HCT116 (cell line): Measurements from ENCODE around the gene SEMA6B. TPM values are rescaled to one million over a fixed set of nuclear protein-coding genes. Genes with fewer than 3 reads are reported as not detected.

ENCODE experiments used
- ATAC-seq: fragments of 200-7000 bp; cut with Tn5 transposase; 2 replicates; pipeline ENCODE4 v1.9.1; 2020; ENCODE audit warnings: mild to moderate bottlenecking, moderate library complexity
- BruUV-seq: library from RNA; stranded (reverse); fragments of 400-500 nt; replicated peaks from 2 replicates; lab custom pipeline; 2021; lab: Mats Ljungman, UMichigan
- CTCF ChIA-PET: fragments of 300-600 bp; sonication (Branson Sonifier 250); formaldehyde crosslinking; loops from one replicate; lab custom pipeline; 2021; ENCODE audit warnings: antibody characterized with exemption; lab: Charles Lee
- POLR2A ChIA-PET: fragments of 300-600, 350-600 bp; sonication (Branson Sonifier 250); formaldehyde crosslinking; loops from one replicate; lab custom pipeline; 2021; ENCODE audit warnings: antibody characterized with exemption; lab: Charles Lee
- RAD21 ChIA-PET, 2 experiments: fragments of 300-600 bp; sonication (Branson Sonifier 250); formaldehyde crosslinking; loops; one replicate each; lab custom pipeline; 2023; ENCODE audit warnings: low total read pairs in 2 of 2; ENCODE audit not compliant: uncharacterized antibody in 2 of 2, unreplicated experiment in 2 of 2, low non-redundant PET in 1 of 2; lab: Charles Lee
- DNase-seq: peaks from one replicate; pipeline ENCODE4 v3.0.0-alpha.2; 2010; ENCODE audit warnings: low read depth, low spot score
- H2AFZ ChIP-seq: fragments of 200-600 bp; shearing (Covaris generic), sonication (generic); 2 replicates; pipeline ENCODE4 v1.6.1; 2017; ENCODE audit warnings: low read depth, mixed run types, mixed read lengths, antibody characterized with exemption, low read length; ENCODE audit not compliant: poor library complexity, severe bottlenecking
- H3K27ac ChIP-seq: 2 replicates; pipeline ENCODE4 v1.5.1; 2012; ENCODE audit warnings: low read depth, low read length
- H3K27me3 ChIP-seq: fragments of 200-600 bp; sonication (generic); 2 replicates; pipeline ENCODE4 v1.6.1; 2016; ENCODE audit warnings: mixed run types, low read length, mixed read lengths; ENCODE audit not compliant: insufficient read depth
- H3K36me3 ChIP-seq, 2 experiments: fragments of 200-500 bp in 1 of 2; fragments of 200-600 bp in 1 of 2; sonication (Bioruptor generic) in 1 of 2; sonication (generic) in 1 of 2; 2 replicates each; pipeline versions ENCODE4 v1.5.1 to v1.6.1; 2014 to 2016; ENCODE audit warnings: low read length in 2 of 2, inconsistent platforms in 1 of 2, mixed read lengths in 1 of 2, mixed run types in 1 of 2; ENCODE audit not compliant: insufficient read depth in 2 of 2, control insufficient read depth in 1 of 2
- H3K4me1 ChIP-seq, 2 experiments: fragments of 200-600 bp in 1 of 2; sonication (generic) in 1 of 2; 2 replicates each; pipeline versions ENCODE4 v1.5.1 to v1.6.1; 2012 to 2017; ENCODE audit warnings: low read length in 2 of 2, inconsistent platforms in 1 of 2, mild to moderate bottlenecking in 1 of 2, mixed read lengths in 1 of 2, mixed run types in 1 of 2, moderate library complexity in 1 of 2; ENCODE audit not compliant: insufficient read depth in 2 of 2, control insufficient read depth in 1 of 2
- H3K4me2 ChIP-seq: fragments of 200-600 bp; sonication (generic); 2 replicates; pipeline ENCODE4 v1.6.1; 2017; ENCODE audit warnings: mixed run types, low read length, mixed read lengths
- H3K4me3 ChIP-seq, 2 experiments: fragments of 200-600 bp in 1 of 2; sonication (generic) in 1 of 2; replicated peaks in 1 of 2; 2 replicates each; pipeline ENCODE4 v1.5.1; 2011 to 2016; ENCODE audit warnings: low read length in 2 of 2, control low read depth in 1 of 2, low read depth in 1 of 2, mild to moderate bottlenecking in 1 of 2, mixed read lengths in 1 of 2, mixed run types in 1 of 2
- H3K79me2 ChIP-seq: fragments of 200-600 bp; sonication (generic); 2 replicates; pipeline ENCODE4 v1.6.1; 2017; ENCODE audit warnings: mild to moderate bottlenecking, mixed run types, low read length, moderate library complexity, mixed read lengths; ENCODE audit not compliant: insufficient read depth
- H3K9ac ChIP-seq: fragments of 200-600 bp; sonication (generic); 2 replicates; pipeline ENCODE4 v1.6.1; 2016; ENCODE audit warnings: low read length, mixed read lengths
- H3K9me2 ChIP-seq: fragments of 200-600 bp; sonication (generic), shearing (Covaris generic); 2 replicates; pipeline ENCODE4 v1.6.1; 2017; ENCODE audit warnings: mixed run types, mild to moderate bottlenecking, moderate library complexity; ENCODE audit not compliant: insufficient read depth
- H3K9me3 ChIP-seq, 2 experiments: fragments of 200-500 bp in 1 of 2; fragments of 200-600 bp in 1 of 2; sonication (Bioruptor generic) in 1 of 2; sonication (generic) in 1 of 2; 2 replicates each; pipeline ENCODE4 v1.6.1; 2014 to 2017; ENCODE audit warnings: low read length in 2 of 2, mixed read lengths in 2 of 2, inconsistent platforms in 1 of 2, low read depth in 1 of 2, mild to moderate bottlenecking in 1 of 2, mixed run types in 1 of 2, moderate library complexity in 1 of 2; ENCODE audit not compliant: control insufficient read depth in 1 of 2, insufficient read depth in 1 of 2
- H4K20me1 ChIP-seq: fragments of 200-600 bp; sonication (generic), shearing (Covaris generic); 2 replicates; pipeline ENCODE4 v1.6.1; 2017; ENCODE audit warnings: mixed run types, mild to moderate bottlenecking, moderate library complexity; ENCODE audit not compliant: insufficient read depth
- ATF3 ChIP-seq: IDR thresholded peaks from 2 replicates; pipeline ENCODE4 v1.6.1; 2012
- CEBPB ChIP-seq: IDR thresholded peaks from 2 replicates; pipeline ENCODE4 v1.6.1; 2012; ENCODE audit warnings: low read depth
- CTCF ChIP-seq, 3 experiments: fragments of 200-600 bp in 1 of 3; sonication (generic) in 1 of 3; IDR thresholded peaks in 2 of 3; conservative IDR thresholded peaks in 1 of 3; 2 replicates each; pipeline ENCODE4 v1.5.1; 2012 to 2017; ENCODE audit warnings: low read depth in 2 of 3, low read length in 2 of 3, antibody characterized with exemption in 1 of 3, borderline replicate concordance in 1 of 3, control low read depth in 1 of 3, mild to moderate bottlenecking in 1 of 3, mixed read lengths in 1 of 3, mixed run types in 1 of 3, moderate library complexity in 1 of 3; ENCODE audit not compliant: insufficient read depth in 1 of 3
- EGR1 ChIP-seq: IDR thresholded peaks from 2 replicates; pipeline ENCODE4 v1.6.1; 2012; ENCODE audit warnings: low read depth
- ELF1 ChIP-seq: IDR thresholded peaks from 2 replicates; pipeline ENCODE4 v1.6.1; 2012; ENCODE audit warnings: low read depth, borderline replicate concordance
- FOSL1 ChIP-seq: IDR thresholded peaks from 2 replicates; pipeline ENCODE4 v1.6.1; 2012; ENCODE audit warnings: low read depth
- JUND ChIP-seq: IDR thresholded peaks from 2 replicates; pipeline ENCODE4 v1.6.1; 2012
- MAX ChIP-seq: IDR thresholded peaks from 2 replicates; pipeline ENCODE4 v1.6.1; 2012
- POLR2A ChIP-seq: IDR thresholded peaks from 2 replicates; pipeline ENCODE4 v1.7.0; 2011; ENCODE audit warnings: borderline replicate concordance; ENCODE audit not compliant: insufficient read depth, insufficient read length; ENCODE audit errors: extremely low read depth
- RAD21 ChIP-seq: IDR thresholded peaks from 2 replicates; pipeline ENCODE4 v1.6.1; 2012; ENCODE audit warnings: low read depth, mild to moderate bottlenecking
- REST ChIP-seq: IDR thresholded peaks from 2 replicates; pipeline ENCODE4 v1.6.1; 2012; ENCODE audit warnings: low read depth
- SP1 ChIP-seq: IDR thresholded peaks from 2 replicates; pipeline ENCODE4 v1.6.1; 2012; ENCODE audit warnings: low read depth
- SRF ChIP-seq: IDR thresholded peaks from 2 replicates; pipeline ENCODE4 v1.6.1; 2012; ENCODE audit warnings: low read depth
- TCF7L2 ChIP-seq: IDR thresholded peaks from 2 replicates; pipeline ENCODE4 v1.7.0; 2011; ENCODE audit warnings: borderline replicate concordance, inconsistent platforms; ENCODE audit not compliant: insufficient read depth, insufficient read length; ENCODE audit errors: extremely low read depth
- ZBTB33 ChIP-seq: IDR thresholded peaks from 2 replicates; pipeline ENCODE4 v1.6.1; 2011; ENCODE audit warnings: mild to moderate bottlenecking, low read length, moderate library complexity; ENCODE audit not compliant: insufficient replicate concordance; ENCODE audit errors: extremely low read depth
- ZFX ChIP-seq: fragments of 450-650 bp; IDR thresholded peaks from 2 replicates; pipeline ENCODE4 v1.6.1; 2017
- ZNF274 ChIP-seq: fragments of 200-500 bp; sonication (Bioruptor generic); IDR thresholded peaks from 2 replicates; pipeline ENCODE4 v1.6.1; 2014; ENCODE audit warnings: mild to moderate bottlenecking, low read depth, low read length, inconsistent platforms
- intact Hi-C: fragments of 100-400 bp; cut with micrococcal nuclease; formaldehyde crosslinking; loops from 2 replicates; pipeline ENCODE4 v1.10.0; 2022
- total RNA-seq: library from RNA; stranded (reverse); gene quantifications from one replicate; pipeline ENCODE4 v1.2.1, GENCODE V29; 2021; ENCODE audit not compliant: unreplicated experiment

SEMA6B gene
- total RNA-seq, 1 experiment from 2014 or later = 58.4 TPM

- peaks cover 47% of the 10 kb centered on the region for H3K79me2 ChIP-seq
- intact Hi-C loops = loop anchor here (5.0 to 10.0 kb wide), 2 partner anchors 56 to 229 kb away; no protein-coding TSS in a partner anchor
- H3K36me3 ChIP-seq = no peaks in the 10 kb centered on the region
- BruUV-seq = no TSS peak
- peak overlapping the region; percentile 81 for H3K27ac ChIP-seq
- ChIA-PET CTCF (interaction anchor here (0.9 to 4.2 kb wide), 6 partner anchors 9 to 309 kb away, joined by 3 to 26 read pairs (median 6); partner anchors contain the start of gene PLIN5), POLR2A (interaction anchor here (1.8 kb wide), 1 partner anchor 41 kb away, joined by 5 read pairs; the partner anchor contains the start of gene PLIN5), RAD21 (interaction anchor here in 1 of 2 experiments (0.6 to 1.3 kb wide), 2 partner anchors 48 to 58 kb away, joined by 3 read pairs; no protein-coding TSS in a partner anchor)
- no peaks in the 10 kb centered on the region for H3K27me3 ChIP-seq
- H3K9me2 ChIP-seq = no peaks in the 10 kb centered on the region
- H4K20me1 ChIP-seq = no peaks in the 10 kb centered on the region
- H3K4me2 ChIP-seq = peak overlapping the region; percentile 88
- H3K9ac ChIP-seq = peak overlapping the region; percentile 72
- DNase-seq (no peak), ATAC-seq (peak; percentile 50)
- peaks cover 50 to 62% of the 10 kb centered on the region in 2 experiments for H3K4me1 ChIP-seq
- no peaks in the 10 kb centered on the region for H3K9me3 ChIP-seq
- H3K4me3 ChIP-seq = peak overlapping the region in 1 of 2 experiments; percentile 55; a peak in 2 of 4 replicates
- H2AFZ ChIP-seq = no peak overlapping the region
- no peak for TF ChIP-seq MAX
- no peak for TF ChIP-seq EGR1
- no peak for TF ChIP-seq RAD21
- no peak for TF ChIP-seq ZNF274
- TF ChIP-seq POLR2A = no peak
- TF ChIP-seq ZBTB33 = no peak
- no peak for TF ChIP-seq SP1
- no peak for TF ChIP-seq CEBPB
- peak; percentile 62 to 95 (median 87); a peak in 5 of 6 replicates for TF ChIP-seq CTCF (IDR thresholded peaks at IDR 0.05 in 2 of 3, conservative IDR thresholded peaks at IDR 0.05 in 1 of 3; ENCODE audit: borderline replicate concordance in 1 of 3, insufficient read depth in 1 of 3, low read depth in 2 of 3, low read length in 2 of 3)
- TF ChIP-seq ATF3 = no peak
- TF ChIP-seq REST = no peak
- TF ChIP-seq TCF7L2 = no peak
- TF ChIP-seq JUND = no peak
- no peak for TF ChIP-seq FOSL1
- TF ChIP-seq ELF1 = no peak
- no peak for TF ChIP-seq ZFX
- no peak for TF ChIP-seq SRF
Measured at GRCh38 chr19:4576016-4576933, 16.8 kb upstream of the SEMA6B start.
